GM12878 (cell line): ENCODE data around the gene BEST2. TPM values are rescaled to one million over a fixed set of nuclear protein-coding genes. Genes with fewer than 3 reads are reported as not detected.

Source experiments
- ATAC-seq: fragments of 200-7000 bp; cut with Tn5 transposase; 3 replicates; pipeline ENCODE4 v1.9.1; 2020; ENCODE audit warnings: mild to moderate bottlenecking, moderate library complexity
- BruUV-seq: library from RNA; stranded (reverse); fragments of 400-500 nt; replicated peaks from 2 replicates; lab custom pipeline; 2021; lab: Mats Ljungman, UMichigan
- CTCF ChIA-PET: fragments of 300-600 bp; sonication (Branson Sonifier 250); formaldehyde crosslinking; extraction: SDS; loops from one replicate; lab custom pipeline; 2021; ENCODE audit warnings: inconsistent platforms; lab: Yijun Ruan, JAX
- POLR2A ChIA-PET: fragments of 350-600 bp; formaldehyde crosslinking; extraction: SDS; loops from one replicate; lab custom pipeline; 2021; ENCODE audit warnings: inconsistent platforms; lab: Charles Lee
- RAD21 ChIA-PET: fragments of 300-600 bp; sonication (Branson Sonifier 250); formaldehyde crosslinking; loops from one replicate; lab custom pipeline; 2023; ENCODE audit warnings: antibody characterized with exemption; ENCODE audit not compliant: unreplicated experiment; lab: Charles Lee
- SMC1A ChIA-PET: fragments of 300-600 bp; sonication (Branson Sonifier 250); formaldehyde crosslinking; loops from one replicate; lab custom pipeline; 2023; ENCODE audit not compliant: unreplicated experiment, uncharacterized antibody; lab: Charles Lee
- DNase-seq: peaks from one replicate; pipeline ENCODE4 v3.0.0-alpha.2; 2011; ENCODE audit warnings: low read depth, low spot score
- FAIRE-seq: peaks from 3 replicates; lab custom pipeline; 2011; peaks lifted over from hg19 to GRCh38; lab: Jason Lieb, UNC
- H2AFZ ChIP-seq: 2 replicates; pipeline ENCODE4 v1.6.0; 2011; ENCODE audit warnings: low read depth, low read length, control low read depth; ENCODE audit not compliant: control insufficient read depth
- H3K27ac ChIP-seq: 2 replicates; pipeline ENCODE4 v1.5.1; 2011; ENCODE audit warnings: control low read depth; ENCODE audit not compliant: control insufficient read depth, insufficient read depth
- H3K27me3 ChIP-seq, 2 experiments: replicated peaks in 1 of 2; 2 replicates each; pipeline versions ENCODE4 v1.6.0 to v1.6.1; 2011; ENCODE audit warnings: low read length in 1 of 2; ENCODE audit not compliant: control insufficient read depth in 2 of 2, insufficient read depth in 2 of 2
- H3K36me3 ChIP-seq, 2 experiments: 2 replicates each; pipeline ENCODE4 v1.5.1; 2011; ENCODE audit warnings: low read length in 1 of 2; ENCODE audit not compliant: control insufficient read depth in 2 of 2, insufficient read depth in 2 of 2
- H3K4me1 ChIP-seq: 2 replicates; pipeline ENCODE4 v1.6.1; 2011; ENCODE audit warnings: mild to moderate bottlenecking, low read length, moderate library complexity, mixed read lengths; ENCODE audit not compliant: control insufficient read depth, insufficient read depth
- H3K4me2 ChIP-seq: 2 replicates; pipeline ENCODE4 v1.6.0; 2011; ENCODE audit warnings: control low read depth; ENCODE audit not compliant: control insufficient read depth, insufficient read depth
- H3K4me3 ChIP-seq: fragments of 200-600 bp; sonication (generic); 2 replicates; pipeline ENCODE4 v1.5.1; 2016
- H3K79me2 ChIP-seq: 2 replicates; pipeline ENCODE4 v1.6.0; 2011; ENCODE audit warnings: low read length; ENCODE audit not compliant: control insufficient read depth, insufficient read depth
- H3K9ac ChIP-seq: 2 replicates; pipeline ENCODE4 v1.8.0; 2011; ENCODE audit warnings: low read length, control low read depth, mixed read lengths; ENCODE audit not compliant: control insufficient read depth, insufficient read depth
- H3K9me3 ChIP-seq: replicated peaks from 3 replicates; pipeline ENCODE4 v1.5.1; 2011; ENCODE audit warnings: mild to moderate bottlenecking, low read length; ENCODE audit not compliant: control insufficient read depth, insufficient read depth
- H4K20me1 ChIP-seq: 2 replicates; pipeline ENCODE4 v1.6.0; 2011; ENCODE audit not compliant: control insufficient read depth, insufficient read depth
- CREM ChIP-seq: IDR thresholded peaks from 2 replicates; pipeline ENCODE4 v1.6.1; 2014; ENCODE audit warnings: antibody characterized with exemption, low read depth
- DPF2 ChIP-seq: fragments of 450-650 bp; IDR thresholded peaks from 2 replicates; pipeline ENCODE4 v1.6.1; 2017; ENCODE audit warnings: mild to moderate bottlenecking
- IRF5 ChIP-seq: fragments of 450-650 bp; IDR thresholded peaks from 2 replicates; pipeline ENCODE4 v1.6.1; 2017; ENCODE audit warnings: borderline replicate concordance
- MEF2A ChIP-seq: IDR thresholded peaks from 2 replicates; pipeline ENCODE4 v1.6.1; 2011; ENCODE audit warnings: low read depth, mild to moderate bottlenecking, low read length, moderate library complexity; ENCODE audit not compliant: insufficient read depth
- MYB ChIP-seq: fragments of 150-350 bp; IDR thresholded peaks from 2 replicates; pipeline ENCODE4 v1.6.1; 2014; ENCODE audit warnings: mild to moderate bottlenecking, low read depth, low read length, borderline replicate concordance
- RAD51 ChIP-seq: fragments of 450-650 bp; IDR thresholded peaks from 2 replicates; pipeline ENCODE4 v1.6.1; 2016; ENCODE audit warnings: moderate library complexity, mild to moderate bottlenecking, inconsistent platforms
- RCOR1 ChIP-seq: conservative IDR thresholded peaks from 2 replicates; pipeline ENCODE4 v1.6.1; 2012; ENCODE audit warnings: low read depth, low read length, improper control_type of control experiment
- SP1 ChIP-seq: IDR thresholded peaks from one replicate; pipeline ENCODE4 v1.6.1; 2011; ENCODE audit warnings: low read depth, low read length
- WRNIP1 ChIP-seq: IDR thresholded peaks from 2 replicates; pipeline ENCODE4 v1.6.1; 2011; ENCODE audit warnings: low read depth, low read length, improper control_type of control experiment, borderline replicate concordance
- ZBTB33 ChIP-seq: fragments of 450-650 bp; IDR thresholded peaks from 2 replicates; pipeline ENCODE4 v1.6.1; 2017; ENCODE audit warnings: mild to moderate bottlenecking
- WGBS: methylation state at CpG from one replicate; pipeline ENCODE4 v1.1.6; 2016; ENCODE audit warnings: low lambda C conversion rate; ENCODE audit not compliant: insufficient replicate concordance, insufficient coverage; ENCODE audit errors: missing lambda C conversion rate; 5-methylcytosine and 5-hydroxymethylcytosine counted together
- in situ Hi-C: fragments of 300-500 bp; cut with MboI; formaldehyde crosslinking; loops from 9 replicates; pipeline ENCODE4 v1.14.3; 2018; ENCODE audit warnings: mixed read lengths
- intact Hi-C: fragments of 100-400 bp; cut with micrococcal nuclease; formaldehyde crosslinking; loops from one replicate; pipeline ENCODE4 v1.14.2; 2022; ENCODE audit not compliant: unreplicated experiment
- polyA plus RNA-seq, 11 experiments: library from polyadenylated mRNA; depleted of rRNA in 4 of 11; unstranded in 6 of 11; stranded (reverse) in 5 of 11; fragments of >200 nt; fragmentation: Nextera tagmentation in 4 of 11; fragmentation: Illumina TruSeq in 1 of 11; extraction: Ambion mirVana in 4 of 11; extraction: Trizol in 1 of 11; gene quantifications; 1 replicate in 1 of 11; 2 replicates in 10 of 11; pipeline versions ENCODE4 v1.2.1 to v1.2.3, GENCODE V29; 2011 to 2016; ENCODE audit warnings: inconsistent platforms in 2 of 11, missing spikeins in 2 of 11, low read depth in 1 of 11
- total RNA-seq, 4 experiments: library from RNA; depleted of rRNA in 3 of 4; stranded (reverse); fragments of >200 nt in 3 of 4; fragmentation: Illumina TruSeq in 1 of 4; extraction: Trizol in 1 of 4; gene quantifications; 2 replicates each; pipeline versions ENCODE4 v1.2.1 to v1.2.3, GENCODE V29; 2013 to 2021
- TF ChIP-seq, protein P1 (sequence below): IDR thresholded peaks from 2 replicates; pipeline ENCODE4 v1.6.1; 2011; ENCODE audit warnings: borderline replicate concordance, low read depth, mild to moderate bottlenecking, moderate library complexity, mixed read lengths, low read length; ENCODE audit not compliant: insufficient read depth; ENCODE audit errors: extremely low read length
- TF ChIP-seq, protein P2 (sequence below): IDR thresholded peaks from 2 replicates; pipeline ENCODE4 v1.6.1; 2011; ENCODE audit warnings: mild to moderate bottlenecking, low read depth, low read length, moderate library complexity; ENCODE audit not compliant: insufficient replicate concordance

Gene BEST2
- total and polyA plus RNA-seq, 10 of the 15 experiments (the other 5 are each of a cell fraction or from before 2014, with no cell fraction given) = not detected

DNA sequence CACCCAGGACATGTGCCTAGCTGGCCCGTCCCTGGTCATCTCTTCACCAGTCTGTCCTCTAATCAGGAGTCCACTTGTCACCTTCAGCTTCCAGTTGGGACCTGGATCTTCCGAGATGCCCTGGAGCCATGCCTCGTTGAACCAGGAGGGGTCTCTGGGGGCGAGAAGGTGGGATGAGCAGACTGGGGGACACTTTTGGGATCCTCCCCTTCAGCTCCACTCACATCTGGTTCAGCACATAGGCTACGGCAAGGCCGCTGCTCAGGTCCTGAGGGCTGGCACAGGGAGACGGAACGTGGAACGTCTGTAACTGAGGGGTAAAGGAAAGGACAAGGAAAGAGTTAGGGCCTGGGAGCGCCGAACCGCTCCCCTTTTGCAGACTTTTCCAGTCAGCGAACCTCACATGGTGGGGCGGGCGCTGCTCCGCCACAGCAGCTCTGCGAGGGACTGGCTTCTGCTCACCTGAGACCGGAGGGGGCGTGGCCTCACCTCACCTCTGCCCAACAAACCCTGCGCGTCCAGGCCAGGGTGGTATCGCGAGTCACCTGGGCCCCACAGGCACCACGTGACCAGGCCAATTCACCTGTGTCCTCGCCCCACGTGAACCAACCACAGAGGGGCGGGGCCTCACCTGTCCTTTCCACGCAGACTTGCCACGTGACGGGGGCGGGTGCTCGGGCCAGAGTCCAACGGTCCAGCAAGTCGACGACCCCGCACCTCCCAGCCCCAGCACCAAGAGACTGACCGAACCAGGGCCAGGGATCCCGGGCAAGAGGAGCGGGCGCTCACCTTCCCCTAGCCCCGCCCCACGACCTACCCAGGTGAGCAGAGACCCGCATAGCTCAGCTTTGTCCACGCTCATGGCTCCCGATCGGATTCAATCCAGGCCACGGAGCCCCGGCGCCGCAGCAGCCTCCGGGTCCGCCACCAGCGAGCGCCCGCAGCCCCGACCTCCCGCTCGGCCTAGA, 23.3 kb downstream of the BEST2 start, which contains the start of gene HOOK2 (continued):
- TF ChIP-seq, protein P1, sequence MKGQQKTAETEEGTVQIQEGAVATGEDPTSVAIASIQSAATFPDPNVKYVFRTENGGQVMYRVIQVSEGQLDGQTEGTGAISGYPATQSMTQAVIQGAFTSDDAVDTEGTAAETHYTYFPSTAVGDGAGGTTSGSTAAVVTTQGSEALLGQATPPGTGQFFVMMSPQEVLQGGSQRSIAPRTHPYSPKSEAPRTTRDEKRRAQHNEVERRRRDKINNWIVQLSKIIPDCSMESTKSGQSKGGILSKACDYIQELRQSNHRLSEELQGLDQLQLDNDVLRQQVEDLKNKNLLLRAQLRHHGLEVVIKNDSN = peak; percentile 86
- TF ChIP-seq DPF2 (peak; percentile 48; the same call in 1 of the 2 replicates), RAD51 (peak; percentile 84)
- TF ChIP-seq, protein P2, sequence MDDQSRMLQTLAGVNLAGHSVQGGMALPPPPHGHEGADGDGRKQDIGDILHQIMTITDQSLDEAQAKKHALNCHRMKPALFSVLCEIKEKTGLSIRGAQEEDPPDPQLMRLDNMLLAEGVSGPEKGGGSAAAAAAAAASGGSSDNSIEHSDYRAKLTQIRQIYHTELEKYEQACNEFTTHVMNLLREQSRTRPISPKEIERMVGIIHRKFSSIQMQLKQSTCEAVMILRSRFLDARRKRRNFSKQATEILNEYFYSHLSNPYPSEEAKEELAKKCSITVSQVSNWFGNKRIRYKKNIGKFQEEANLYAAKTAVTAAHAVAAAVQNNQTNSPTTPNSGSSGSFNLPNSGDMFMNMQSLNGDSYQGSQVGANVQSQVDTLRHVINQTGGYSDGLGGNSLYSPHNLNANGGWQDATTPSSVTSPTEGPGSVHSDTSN = no peak

DNA sequence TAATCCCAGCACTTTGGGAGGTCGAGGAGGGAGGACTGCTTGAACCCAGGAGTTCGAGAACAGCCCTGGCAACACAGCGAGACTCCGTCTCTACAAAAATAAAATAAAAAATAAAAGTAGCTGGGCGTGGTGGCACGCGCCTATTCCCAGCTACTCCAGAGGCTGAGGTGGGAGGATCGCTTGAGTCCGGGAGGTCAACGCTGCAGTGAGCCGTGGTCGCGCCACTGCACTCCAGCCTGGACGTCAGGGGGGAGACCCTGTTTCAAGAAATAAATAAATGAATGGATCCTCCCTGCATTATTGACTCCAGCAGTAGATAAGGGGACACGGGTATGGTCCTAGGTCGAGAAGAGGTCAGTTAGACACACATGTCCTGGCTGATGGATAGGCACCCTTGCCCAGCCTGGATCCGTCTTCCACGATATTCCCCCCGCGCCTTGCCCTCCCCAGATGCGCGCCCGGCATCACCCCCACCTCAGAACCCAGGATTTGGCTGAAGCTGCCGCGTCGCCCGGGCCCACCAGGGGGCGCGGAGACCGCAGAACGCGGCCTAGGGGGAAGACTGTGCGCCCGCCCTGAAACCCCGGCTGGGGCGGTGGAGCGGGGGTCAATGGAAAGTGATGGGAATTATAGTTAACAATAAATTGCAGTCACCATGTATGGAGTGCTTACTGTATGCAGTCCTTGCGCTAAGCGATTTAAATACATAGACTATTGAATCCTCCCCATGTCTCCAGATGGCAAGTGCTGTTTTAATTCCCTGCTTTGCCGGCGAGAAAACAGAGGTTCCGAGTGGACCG, 25.8 kb downstream of the BEST2 start:
- peak overlapping the region; percentile 94 for H3K9ac ChIP-seq
- ChIA-PET CTCF (interaction anchor here (0.7 to 12.1 kb wide), 15 partner anchors 10 to 188 kb away, joined by 3 to 537 read pairs (median 6); partner anchors contain the start of genes CALR, DHPS, JUNB and PRDX2), POLR2A (interaction anchor here (1.0 to 9.3 kb wide), 6 partner anchors 11 to 138 kb away, joined by 3 to 303 read pairs (median 6); partner anchors contain the start of genes DNASE2, JUNB and RNASEH2A), SMC1A (interaction anchor here (1.1 to 8.4 kb wide), 6 partner anchors 10 to 121 kb away, joined by 3 to 240 read pairs (median 10); partner anchors contain the start of genes GET3 and JUNB), RAD21 (interaction anchor here (0.6 to 4.8 kb wide), 9 partner anchors 10 to 1209 kb away, joined by 3 to 303 read pairs (median 5); partner anchors contain the start of genes JUNB and RNASEH2A)
- peak overlapping the region; percentile 84 for H2AFZ ChIP-seq
- H3K9me3 ChIP-seq = no peaks in the 10 kb centered on the region
- H3K4me3 ChIP-seq = peak overlapping the region; percentile 76
- no peak for FAIRE-seq
- WGBS = 5% methylated on average over 43 of the region's 43 CpGs
- no peaks in the 10 kb centered on the region for H3K36me3 ChIP-seq
- peak overlapping the region; percentile 91 for H3K27ac ChIP-seq
- in situ Hi-C loops = no loop called here
- H3K4me1 ChIP-seq = peaks cover 30% of the 10 kb centered on the region
- intact Hi-C loops = loop anchor here (1.0 kb wide), 2 partner anchors 14 to 19 kb away; partner anchors contain the start of gene JUNB
- ATAC-seq = peak; percentile 68
- peak overlapping the region; percentile 99 for H3K4me2 ChIP-seq
- no peaks in the 10 kb centered on the region for H3K27me3 ChIP-seq
- no peak for DNase-seq
- BruUV-seq = TSS peak; percentile 54
- no peaks in the 10 kb centered on the region for H4K20me1 ChIP-seq
- H3K79me2 ChIP-seq = peaks cover 9% of the 10 kb centered on the region
- TF ChIP-seq CREM = peak; percentile 82
- TF ChIP-seq IRF5 = no peak
- no peak for TF ChIP-seq MYB
- TF ChIP-seq WRNIP1 = no peak
- peak; percentile 18; the same call in 1 of the 2 replicates for TF ChIP-seq RCOR1
- peak; percentile 40; the same call in 1 of the 2 replicates for TF ChIP-seq MEF2A
- no peak for TF ChIP-seq ZBTB33
- TF ChIP-seq SP1 = peak; percentile 22
